H1 (cell line): ENCODE measurements around the gene ARID5B. TPM values are rescaled to one million over a fixed set of nuclear protein-coding genes. Genes with fewer than 3 reads are reported as not detected.

Experiments used
- BCL11A ChIP-seq, 2 experiments: IDR thresholded peaks; one replicate each; pipeline ENCODE4 v1.6.1; 2011; ENCODE audit warnings: low read depth in 2 of 2, low read length in 2 of 2, mild to moderate bottlenecking in 2 of 2
- CREB1 ChIP-seq: IDR thresholded peaks from 2 replicates; pipeline ENCODE4 v1.6.1; 2012; ENCODE audit warnings: inconsistent platforms
- FOSL1 ChIP-seq: IDR thresholded peaks from 2 replicates; pipeline ENCODE4 v1.6.1; 2011; ENCODE audit warnings: mild to moderate bottlenecking, low read depth, low read length, moderate library complexity; ENCODE audit not compliant: insufficient read depth
- RBBP5 ChIP-seq: IDR thresholded peaks from 2 replicates; pipeline ENCODE4 v1.7.1; 2012; ENCODE audit warnings: low read depth, mild to moderate bottlenecking, inconsistent platforms, low read length, moderate library complexity, borderline replicate concordance
- SP2 ChIP-seq: IDR thresholded peaks from 2 replicates; pipeline ENCODE4 v1.6.1; 2012; ENCODE audit warnings: mild to moderate bottlenecking, low read length, inconsistent platforms
- TAF1 ChIP-seq: IDR thresholded peaks from 2 replicates; pipeline ENCODE4 v1.6.1; 2011; ENCODE audit warnings: mild to moderate bottlenecking, low read depth, low read length
- YY1 ChIP-seq: IDR thresholded peaks from 2 replicates; pipeline ENCODE4 v1.6.1; 2011; ENCODE audit warnings: low read depth, mild to moderate bottlenecking, low read length
- polyA plus RNA-seq, 7 experiments: library from polyadenylated mRNA; depleted of rRNA in 3 of 7; stranded (reverse) in 5 of 7; unstranded in 2 of 7; fragments of >200 nt in 5 of 7; fragments of 200-250 nt in 2 of 7; gene quantifications; 1 replicate in 5 of 7; 2 replicates in 1 of 7; 4 replicates in 1 of 7; pipeline versions ENCODE4 v1.2.1 to v1.2.3, GENCODE V29; 2011 to 2013; ENCODE audit warnings: missing spikeins in 2 of 7, mixed read lengths in 2 of 7
- total RNA-seq: library from RNA; stranded (reverse); fragmentation: NEBNext Ultra II Directional; extraction: Animal tissue kit (Norgen Biotek cat#: 25700); gene quantifications from 2 replicates; pipeline ENCODE4 v1.2.1, GENCODE V29; 2021

ARID5B gene
- total and polyA plus RNA-seq, 2 of the 8 experiments (the other 6 are each of a cell fraction or from before 2014, with no cell fraction given): 0.21 to 1.1 TPM

GRCh38 chr10:62109587-62110293 lies 208.2 kb downstream of the ARID5B start (continued):
- TF ChIP-seq FOSL1: no peak
- TF ChIP-seq SP2: no peak
- no peak for TF ChIP-seq RBBP5
- TF ChIP-seq BCL11A (IDR thresholded peaks at IDR 0.05; ENCODE audit: low read depth in 2 of 2, low read length in 2 of 2): no peak
- TF ChIP-seq TAF1: no peak
- no peak for TF ChIP-seq CREB1
- no peak for TF ChIP-seq YY1
